Activated T-cell treated with anti-CD3 and anti-CD28 coated beads, Interleukin-2, amount 50 U/mL, for 72 hours (primary cell): ENCODE data around the gene PLXNB2. TPM values are rescaled to one million over a fixed set of nuclear protein-coding genes. Genes with fewer than 3 reads are reported as not detected.
"Not testable (repeated sequence)": the region's sequence is repeated elsewhere in the genome, so short reads cannot be mapped to it uniquely, and the experiment has no call there.

Source experiments
- ATAC-seq, 2 donors: fragments of 150-1000 bp; cut with Tn5 transposase; replicated peaks in 1 of 2; 2 replicates each; pipeline ENCODE4 v1.10.0; 2021; ENCODE audit warnings: moderate library complexity in 2 of 2, mild to moderate bottlenecking in 1 of 2
- DNase-seq, 2 donors: peaks; one replicate each; pipeline ENCODE4 v3.0.0; 2021 to 2022; ENCODE audit warnings: mixed read lengths in 1 of 2
- H3K27ac Mint-ChIP-seq: one replicate; pipeline ENCODE4 v1.8.0; 2022; ENCODE audit warnings: mild to moderate bottlenecking, moderate library complexity, mixed read lengths
- H3K27me3 Mint-ChIP-seq: one replicate; pipeline ENCODE4 v1.8.0; 2022; ENCODE audit warnings: low read depth, mixed read lengths
- H3K36me3 Mint-ChIP-seq, 2 donors: one replicate each; pipeline ENCODE4 v1.8.0; 2022; ENCODE audit warnings: mixed read lengths in 2 of 2, mild to moderate bottlenecking in 1 of 2; ENCODE audit not compliant: insufficient read depth in 2 of 2
- H3K4me1 Mint-ChIP-seq: one replicate; pipeline ENCODE4 v1.8.0; 2022; ENCODE audit warnings: low read depth, mixed read lengths
- H3K4me3 Mint-ChIP-seq, 2 donors: one replicate each; pipeline ENCODE4 v1.8.0; 2022; ENCODE audit warnings: mild to moderate bottlenecking in 2 of 2, mixed read lengths in 2 of 2, moderate library complexity in 2 of 2
- H3K9me3 Mint-ChIP-seq, 2 donors: one replicate each; pipeline ENCODE4 v1.8.0; 2022; ENCODE audit warnings: mixed read lengths in 2 of 2
- total RNA-seq, 2 donors: library from RNA; stranded (reverse); gene quantifications; one replicate each; pipeline ENCODE4 v1.2.3, GENCODE V29; 2022

The PLXNB2 gene
- total RNA-seq, 2 donors from 2014 or later, result 30.2 to 34.0 TPM

GRCh38 chr22:50281957-50282356, 25.5 kb downstream of the PLXNB2 start:
- H3K4me1 Mint-ChIP-seq, result no peaks in the 10 kb centered on the region
- no peaks in the 10 kb centered on the region for H3K27me3 Mint-ChIP-seq
- no peak for DNase-seq
- no peaks in the 10 kb centered on the region for H3K9me3 Mint-ChIP-seq
- H3K4me3 Mint-ChIP-seq, result no peak overlapping the region
- no peak overlapping the region for H3K27ac Mint-ChIP-seq
- no peaks in the 10 kb centered on the region for H3K36me3 Mint-ChIP-seq
- no peak for ATAC-seq

GRCh38 chr22:50281384-50281760, 26.1 kb downstream of the PLXNB2 start:
- ATAC-seq, result no peak
- no peaks in the 10 kb centered on the region for H3K36me3 Mint-ChIP-seq
- no peaks in the 10 kb centered on the region for H3K27me3 Mint-ChIP-seq
- H3K4me1 Mint-ChIP-seq, result no peaks in the 10 kb centered on the region
- H3K27ac Mint-ChIP-seq, result no peak overlapping the region
- no peak overlapping the region for H3K4me3 Mint-ChIP-seq
- DNase-seq, result no peak
- no peaks in the 10 kb centered on the region for H3K9me3 Mint-ChIP-seq

DNA sequence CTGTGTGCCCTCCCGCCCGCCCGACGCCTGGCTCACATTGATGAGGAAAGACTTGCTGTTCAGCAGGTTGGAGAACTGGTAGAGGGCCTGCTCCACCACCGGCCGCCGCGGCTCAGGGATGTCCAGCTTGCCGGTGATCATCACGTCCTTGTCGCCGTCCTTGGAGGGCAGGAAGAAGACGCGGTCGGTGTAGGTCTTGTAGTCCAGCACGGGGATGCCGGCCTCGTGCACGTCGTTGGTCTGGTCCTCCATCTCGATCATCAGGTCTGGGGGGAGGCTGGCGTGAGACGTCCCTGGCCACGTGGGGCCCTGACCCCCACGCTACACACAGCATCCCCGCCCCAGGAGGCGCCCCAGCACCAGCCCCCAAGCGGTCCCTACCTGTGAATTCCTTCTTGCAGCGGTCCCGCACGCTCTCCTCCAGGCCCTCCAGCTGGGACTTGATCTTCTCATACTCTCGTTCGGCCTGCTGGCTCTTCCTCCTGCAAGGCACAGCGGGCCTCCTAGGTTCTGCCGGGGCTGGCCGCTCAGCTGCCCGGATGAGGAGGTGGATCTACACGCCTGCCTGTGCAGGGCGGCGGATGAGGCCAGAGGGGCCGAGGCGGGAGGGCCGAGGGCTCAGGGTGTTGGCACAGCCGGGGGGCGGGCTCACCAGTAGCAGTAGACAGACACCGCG, 26.6 kb downstream of the PLXNB2 start:
- Mint-ChIP-seq H3K9me3 (no peaks in the 10 kb centered on the region), H3K27ac (no peak overlapping the region), H3K36me3 (no peaks in the 10 kb centered on the region), H3K4me3 (no peak overlapping the region), H3K27me3 (no peaks in the 10 kb centered on the region), H3K4me1 (no peaks in the 10 kb centered on the region)
- DNase-seq (no peak), ATAC-seq (no peak)

- Mint-ChIP-seq H3K4me1 (no peaks in the 10 kb centered on the region), H3K27ac (no peak overlapping the region), H3K27me3 (no peaks in the 10 kb centered on the region), H3K36me3 (no peaks in the 10 kb centered on the region), H3K4me3 (no peak overlapping the region), H3K9me3 (no peaks in the 10 kb centered on the region)
- DNase-seq, result no peak
- no peak for ATAC-seq
These were observed 27.3 kb downstream of the PLXNB2 start for GRCh38 chr22:50280022-50280707.

GRCh38 chr22:50278956-50279619, 28.4 kb downstream of the PLXNB2 start:
- Mint-ChIP-seq H3K27me3 (no peaks in the 10 kb centered on the region), H3K9me3 (no peaks in the 10 kb centered on the region), H3K4me3 (no peak overlapping the region), H3K27ac (no peak overlapping the region), H3K36me3 (no peaks in the 10 kb centered on the region), H3K4me1 (no peaks in the 10 kb centered on the region)
- ATAC-seq (no peak), DNase-seq (no peak)

DNA sequence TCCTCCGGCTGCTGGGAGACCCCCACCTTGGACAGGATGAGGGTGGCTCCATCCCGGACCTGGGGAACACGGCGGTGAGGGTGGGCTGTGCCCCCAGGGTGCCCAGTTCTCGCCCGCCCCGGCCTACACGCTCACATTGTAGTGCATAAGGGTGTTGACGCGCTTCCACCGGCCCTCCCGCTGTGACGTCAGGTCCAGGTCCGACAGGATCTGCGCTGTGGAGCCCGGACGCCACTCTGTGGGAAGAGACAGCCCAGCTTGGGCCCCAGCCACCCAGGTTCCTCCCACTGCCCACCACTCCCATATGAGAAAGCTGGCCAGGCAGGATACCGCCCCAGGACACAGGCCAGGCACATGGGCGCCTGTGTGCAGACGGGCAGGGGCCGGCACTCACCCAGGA, 29.0 kb downstream of the PLXNB2 start:
- no peak overlapping the region for H3K4me3 Mint-ChIP-seq
- no peaks in the 10 kb centered on the region for H3K27me3 Mint-ChIP-seq
- ATAC-seq (no peak), DNase-seq (no peak)
- H3K27ac Mint-ChIP-seq, result no peak overlapping the region
- H3K36me3 Mint-ChIP-seq, result no peaks in the 10 kb centered on the region
- no peaks in the 10 kb centered on the region for H3K9me3 Mint-ChIP-seq
- no peaks in the 10 kb centered on the region for H3K4me1 Mint-ChIP-seq

- Mint-ChIP-seq H3K9me3 (no peaks in the 10 kb centered on the region), H3K27ac (no peak overlapping the region), H3K4me1 (no peaks in the 10 kb centered on the region), H3K27me3 (no peaks in the 10 kb centered on the region), H3K36me3 (no peaks in the 10 kb centered on the region), H3K4me3 (no peak overlapping the region)
- no peak for DNase-seq
- ATAC-seq, result no peak
These were observed 29.7 kb downstream of the PLXNB2 start for GRCh38 chr22:50277761-50278160.

DNA sequence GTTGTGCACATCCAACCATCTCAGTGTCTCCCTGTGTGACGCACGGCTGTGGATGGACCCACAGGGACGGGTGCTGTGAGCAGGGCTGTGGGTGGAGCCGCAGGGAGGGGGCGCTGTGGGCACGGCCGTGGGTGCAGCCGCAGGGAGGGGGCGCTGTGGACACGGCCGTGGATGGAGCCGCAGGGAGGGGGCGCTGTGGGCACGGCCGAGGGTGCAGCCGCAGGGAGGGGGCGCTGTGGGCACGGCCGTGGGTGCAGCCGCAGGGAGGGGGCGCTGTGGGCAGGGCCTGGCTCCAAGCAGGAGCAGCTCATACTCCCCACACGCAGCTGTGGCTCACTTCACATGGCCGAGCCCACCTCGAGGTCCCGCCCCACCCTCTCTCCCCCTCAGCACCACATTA, 31.3 kb downstream of the PLXNB2 start:
- H3K4me1 Mint-ChIP-seq, result no peaks in the 10 kb centered on the region
- ATAC-seq (peak; percentile 80 to 82), DNase-seq (peak; percentile 79)
- H3K9me3 Mint-ChIP-seq, result no peaks in the 10 kb centered on the region
- no peaks in the 10 kb centered on the region for H3K27me3 Mint-ChIP-seq
- no peak overlapping the region for H3K27ac Mint-ChIP-seq
- H3K4me3 Mint-ChIP-seq, result no peak overlapping the region
- no peaks in the 10 kb centered on the region for H3K36me3 Mint-ChIP-seq

- no peak overlapping the region for H3K27ac Mint-ChIP-seq
- H3K4me1 Mint-ChIP-seq, result no peaks in the 10 kb centered on the region
- ATAC-seq (no peak), DNase-seq (no peak)
- H3K4me3 Mint-ChIP-seq, result no peak overlapping the region
- no peaks in the 10 kb centered on the region for H3K36me3 Mint-ChIP-seq
- no peaks in the 10 kb centered on the region for H3K27me3 Mint-ChIP-seq
- H3K9me3 Mint-ChIP-seq, result no peaks in the 10 kb centered on the region
These were observed 32.0 kb downstream of the PLXNB2 start for GRCh38 chr22:50275181-50276055.

DNA sequence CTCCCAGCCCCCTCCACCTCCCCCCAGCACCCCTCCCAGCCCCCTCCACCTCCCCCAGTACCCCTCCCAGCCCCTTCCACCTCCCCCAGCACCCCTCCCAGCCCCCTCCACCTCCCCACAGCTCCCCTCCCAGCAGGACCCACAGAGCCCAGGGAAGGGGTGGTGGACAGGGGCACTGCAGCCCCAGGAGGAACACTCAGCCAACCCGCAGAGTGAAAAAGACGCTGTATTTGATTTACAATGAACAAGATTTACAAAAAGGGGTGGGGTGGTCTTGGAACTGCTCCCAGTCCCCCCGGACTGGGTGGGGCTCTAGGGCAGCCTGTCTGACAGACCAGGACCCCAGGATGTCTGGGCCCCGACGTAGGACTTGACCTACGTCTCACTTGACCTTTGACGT, 32.7 kb downstream of the PLXNB2 start:
- Mint-ChIP-seq H3K4me3 (no peak overlapping the region), H3K36me3 (no peaks in the 10 kb centered on the region), H3K27me3 (no peaks in the 10 kb centered on the region), H3K9me3 (no peaks in the 10 kb centered on the region), H3K4me1 (no peaks in the 10 kb centered on the region), H3K27ac (no peak overlapping the region)
- no peak for DNase-seq
- ATAC-seq, result no peak

GRCh38 chr22:50274311-50274710, 33.1 kb downstream of the PLXNB2 start:
- no peaks in the 10 kb centered on the region for H3K27me3 Mint-ChIP-seq
- DNase-seq, result peak; percentile 49 to 61
- ATAC-seq, result no peak
- H3K9me3 Mint-ChIP-seq, result no peaks in the 10 kb centered on the region
- no peak overlapping the region for H3K4me3 Mint-ChIP-seq
- H3K4me1 Mint-ChIP-seq, result peaks cover 3% of the 10 kb centered on the region
- no peaks in the 10 kb centered on the region for H3K36me3 Mint-ChIP-seq
- H3K27ac Mint-ChIP-seq, result peak overlapping the region; percentile 64

- ATAC-seq, H3K36me3 Mint-ChIP-seq, DNase-seq, H3K27me3 Mint-ChIP-seq, H3K4me3 Mint-ChIP-seq, H3K4me1 Mint-ChIP-seq, H3K9me3 Mint-ChIP-seq: not testable (repeated sequence)
- peak overlapping the region; percentile 64 for H3K27ac Mint-ChIP-seq
These were observed 33.7 kb downstream of the PLXNB2 start for GRCh38 chr22:50273781-50274180.

GRCh38 chr22:50273352-50273751, 34.1 kb downstream of the PLXNB2 start:
- ATAC-seq, H3K4me3 Mint-ChIP-seq, H3K27ac Mint-ChIP-seq, DNase-seq, H3K9me3 Mint-ChIP-seq, H3K27me3 Mint-ChIP-seq, H3K36me3 Mint-ChIP-seq: not testable (repeated sequence)
- H3K4me1 Mint-ChIP-seq, result peaks cover 11% of the 10 kb centered on the region
